ENCODE measurements around the gene WWC2.

WWC2 gene

GRCh38 chr4:183146478-183146877, 47.4 kb downstream of the WWC2 start:
- no peak for TF ChIP-seq CTCF (IDR thresholded peaks at IDR 0.05)

DNA sequence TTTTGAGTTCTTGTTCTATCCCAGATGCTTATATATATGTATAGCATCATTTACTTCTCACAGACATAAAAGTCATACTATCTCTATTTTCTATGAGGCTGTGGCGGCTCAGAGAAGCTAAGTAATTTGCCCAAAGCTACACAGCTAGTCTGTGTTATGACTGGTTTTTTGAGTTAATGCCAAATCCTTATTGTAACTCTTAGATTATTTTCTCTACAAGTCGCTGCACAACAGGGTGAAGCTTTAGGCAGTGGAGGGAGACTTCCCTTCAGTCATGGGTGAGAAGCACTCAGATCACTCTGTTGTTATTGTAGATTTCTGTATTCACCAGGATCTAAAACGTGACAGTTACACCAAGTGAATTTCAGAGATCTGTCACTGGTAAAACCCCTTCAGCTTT, 48.1 kb downstream of the WWC2 start:
- no peak for TF ChIP-seq CTCF (IDR thresholded peaks at IDR 0.05)

DNA sequence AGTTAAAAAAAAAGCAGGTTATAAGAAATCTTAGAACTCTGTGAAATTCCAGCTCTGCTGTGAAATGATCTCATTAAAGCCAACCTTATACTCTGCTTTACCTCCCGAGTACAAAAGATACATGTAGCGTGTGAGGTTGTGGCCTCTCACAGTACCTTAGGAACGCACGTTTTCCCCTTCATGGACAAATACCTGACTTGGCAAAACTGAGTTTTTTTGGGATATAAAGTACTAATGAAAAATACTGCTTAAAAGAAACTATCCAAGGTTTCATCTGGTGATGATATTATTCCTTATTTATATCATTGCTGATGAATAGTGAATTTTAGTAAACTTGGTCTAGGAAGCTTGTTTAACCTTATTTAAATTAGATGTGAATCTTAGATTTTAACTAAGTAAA, 48.9 kb downstream of the WWC2 start:
- no peak for TF ChIP-seq CTCF (IDR thresholded peaks at IDR 0.05)

- TF ChIP-seq CTCF (IDR thresholded peaks at IDR 0.05), result no peak
These were observed 50.8 kb downstream of the WWC2 start for GRCh38 chr4:183149616-183150539.

- no peak for TF ChIP-seq CTCF (IDR thresholded peaks at IDR 0.05)
These were observed 54.3 kb downstream of the WWC2 start for GRCh38 chr4:183153190-183153916.

DNA sequence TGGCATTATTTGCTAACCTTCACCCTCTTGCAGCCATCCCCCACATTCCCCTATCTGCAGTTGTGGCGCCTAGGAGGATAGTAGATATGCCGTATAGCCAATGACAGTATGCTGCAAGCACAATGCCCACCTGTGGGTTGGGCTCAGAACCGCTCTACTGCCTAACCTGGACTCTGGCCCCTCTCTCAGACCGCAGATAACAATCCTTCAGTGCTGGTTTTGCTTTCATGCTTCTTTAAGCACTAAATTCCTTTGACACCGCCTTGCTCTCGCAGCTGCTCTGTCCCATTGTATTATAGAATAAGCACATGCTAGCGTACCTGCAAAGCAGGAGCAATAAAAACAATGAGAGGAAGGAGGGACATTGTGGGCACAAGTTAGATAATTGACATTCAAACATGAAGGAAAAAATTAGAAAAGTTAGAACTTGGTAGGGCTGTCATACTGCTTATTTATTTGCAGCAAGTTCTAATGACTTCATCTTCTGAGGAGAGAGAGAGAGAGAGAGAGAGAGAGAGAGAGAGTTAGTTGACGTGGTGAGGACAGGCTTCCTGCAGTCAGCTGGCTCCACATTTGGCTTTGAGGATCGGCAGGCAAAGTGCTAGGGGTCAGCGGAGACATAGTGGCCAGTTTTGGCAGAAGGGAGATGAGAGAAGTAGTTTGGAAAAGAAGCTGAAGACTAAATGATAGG, 55.8 kb downstream of the WWC2 start:
- TF ChIP-seq CTCF (IDR thresholded peaks at IDR 0.05), result no peak

- TF ChIP-seq CTCF (IDR thresholded peaks at IDR 0.05), result no peak
These were observed 56.6 kb downstream of the WWC2 start for GRCh38 chr4:183155450-183156184.

Measured in LNCAP (cell line).